ENCODE measurements around the gene NSUN6.
"Not testable (repeated sequence)": the region's sequence is repeated elsewhere in the genome, so short reads cannot be mapped to it uniquely, and the experiment has no call there.

Gene NSUN6

DNA sequence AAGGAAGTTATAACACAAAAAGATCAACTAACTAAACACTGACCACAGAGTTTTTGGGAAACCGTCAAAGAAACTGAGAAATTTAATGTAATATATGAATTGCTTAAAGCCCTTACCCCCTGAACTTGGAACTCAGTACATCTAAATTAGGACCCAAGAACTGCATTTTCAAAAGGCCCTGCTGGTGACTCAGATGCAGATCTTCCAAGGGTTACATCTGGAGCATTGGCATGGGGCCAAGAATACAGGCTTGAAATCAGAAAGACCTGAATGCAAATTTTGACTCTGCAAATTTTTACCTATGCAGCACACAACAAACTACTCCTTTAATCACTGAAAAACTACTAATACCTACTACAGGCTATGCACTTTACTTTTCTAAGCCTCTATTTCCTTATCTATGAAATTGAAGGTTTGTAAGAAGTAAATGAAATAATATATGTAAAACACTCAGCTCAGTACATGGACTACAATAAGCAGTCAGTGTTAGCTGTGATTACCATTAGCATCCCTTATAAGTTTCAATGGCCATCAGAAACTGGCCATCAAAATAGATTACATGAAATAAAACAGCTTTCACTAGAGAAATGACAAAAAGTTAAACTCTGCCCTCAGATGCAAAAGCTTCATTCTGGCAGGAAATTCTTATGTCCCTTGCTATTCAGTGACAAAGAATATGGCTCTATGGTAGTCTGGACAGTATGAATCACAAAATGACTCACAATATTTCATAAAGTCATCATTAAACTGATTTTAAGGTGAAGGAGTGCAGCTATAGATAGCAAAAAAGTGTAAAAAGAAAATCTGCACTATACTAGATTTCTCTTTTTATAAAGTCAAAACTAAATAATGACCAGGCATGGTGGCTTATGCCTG, 43.6 kb downstream of the NSUN6 start:
- DNase-seq, result no peak

DNA sequence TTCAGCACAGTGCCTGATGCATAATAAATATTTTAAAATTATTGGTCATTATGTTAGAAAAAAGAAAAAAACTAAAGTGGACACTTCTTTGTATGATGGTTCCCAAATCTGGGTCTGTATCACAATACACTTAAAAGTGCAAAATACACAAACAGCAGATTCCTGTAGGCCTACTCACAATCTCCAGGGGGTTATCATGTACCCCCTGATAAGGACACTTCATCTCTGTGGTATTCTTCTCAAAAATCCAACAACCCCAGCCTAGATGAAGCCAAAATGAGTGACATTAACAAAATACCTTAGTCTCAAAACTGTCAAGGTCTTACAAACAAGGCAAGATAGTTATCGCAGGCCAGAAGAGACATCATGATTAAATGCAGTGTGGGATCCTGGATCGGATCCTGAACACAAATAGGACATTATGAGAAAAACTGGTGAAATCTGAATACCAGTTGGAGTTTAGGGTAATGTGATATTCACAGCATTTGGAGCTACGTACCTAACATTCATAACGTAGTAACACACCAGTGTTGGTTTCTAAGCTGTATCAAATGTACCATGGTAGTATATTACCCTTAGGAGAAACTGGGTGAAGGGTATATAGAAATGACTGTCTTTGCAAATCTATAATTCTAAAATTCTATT, 45.2 kb downstream of the NSUN6 start:
- DNase-seq, result no peak

DNA sequence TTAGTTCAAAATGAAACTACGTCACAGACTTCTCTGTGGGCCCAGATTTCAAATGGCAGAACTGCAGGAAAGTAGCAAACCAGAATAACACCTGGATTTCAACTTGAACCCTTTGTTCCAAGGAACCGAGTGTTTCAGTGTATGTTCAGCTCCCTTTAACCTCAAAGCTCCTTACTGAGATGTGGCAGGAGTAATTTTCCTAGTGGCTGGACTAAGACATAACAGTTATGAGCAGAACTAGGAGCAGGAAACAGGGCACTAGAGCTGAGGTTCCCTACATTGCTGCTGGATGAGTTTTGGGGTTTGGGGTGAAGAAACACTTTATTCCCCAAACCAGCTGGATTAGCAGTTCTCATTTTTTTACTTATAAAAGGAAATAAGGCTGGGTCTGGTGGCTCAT, 50.1 kb downstream of the NSUN6 start:
- no peak for DNase-seq

DNA sequence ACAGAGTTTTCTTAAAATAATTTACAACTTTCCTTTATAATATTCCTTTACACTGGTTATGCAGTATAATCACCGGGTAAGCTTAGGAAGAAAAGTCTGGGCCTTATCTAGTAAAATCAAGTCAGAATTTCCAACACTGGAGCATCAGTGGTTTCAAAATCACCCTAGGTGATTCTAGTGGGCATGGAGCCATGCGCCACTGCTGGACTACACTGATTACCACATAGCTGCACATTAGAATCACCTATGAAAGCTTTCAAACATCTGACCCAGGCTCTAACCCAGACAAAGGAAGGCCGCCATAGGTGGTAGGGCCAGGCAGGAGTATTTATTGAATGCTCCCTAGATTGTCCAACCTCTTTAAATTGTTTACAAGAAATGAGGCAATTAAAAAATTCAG, 52.0 kb downstream of the NSUN6 start:
- DNase-seq, result no peak

DNA sequence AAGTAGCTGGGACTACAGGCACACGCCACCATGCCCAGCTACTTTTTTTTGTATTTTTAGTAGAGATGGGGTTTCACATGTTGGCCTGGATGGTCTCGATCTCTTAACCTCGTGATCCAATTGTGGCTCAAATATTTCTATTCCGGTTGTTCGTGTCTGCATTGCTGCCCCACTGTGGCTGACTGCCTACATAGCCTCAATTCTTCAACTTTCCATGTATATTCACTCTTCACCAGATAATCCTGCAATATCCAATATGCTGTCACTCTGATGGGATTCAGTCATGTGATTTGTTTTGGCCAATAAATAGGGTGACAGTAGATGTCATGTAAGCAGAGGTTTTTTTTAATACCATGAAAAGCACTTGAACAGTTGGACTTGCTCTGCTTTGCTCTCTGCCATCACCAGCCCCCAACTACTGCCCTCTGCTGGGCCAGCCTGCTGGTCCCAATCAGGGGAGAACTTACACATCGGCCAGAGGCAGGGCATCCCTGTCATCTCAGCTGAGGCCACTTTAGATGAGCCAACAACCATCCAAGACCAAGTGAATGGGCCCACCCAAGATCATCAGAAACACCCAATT, 56.7 kb downstream of the NSUN6 start:
- no peak for DNase-seq

DNA sequence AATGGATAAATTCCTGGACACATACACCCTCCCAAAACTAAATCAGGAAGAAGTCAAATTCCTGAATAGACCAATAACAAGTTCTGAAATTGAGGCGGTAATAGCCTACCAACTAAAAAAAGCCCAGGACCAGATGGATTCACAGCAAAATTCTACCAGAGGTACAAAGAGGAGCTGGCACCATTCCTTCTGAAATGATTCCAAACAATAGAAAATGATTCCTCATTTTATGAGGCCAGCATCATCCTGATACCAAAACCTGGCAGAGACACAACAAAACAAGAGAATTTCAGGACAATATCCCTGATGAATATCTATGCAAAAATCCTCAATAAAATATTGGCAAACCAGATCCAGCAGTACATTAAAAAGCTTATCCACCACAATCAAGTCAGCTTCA, 60.2 kb downstream of the NSUN6 start:
- not testable (repeated sequence) for DNase-seq

DNA sequence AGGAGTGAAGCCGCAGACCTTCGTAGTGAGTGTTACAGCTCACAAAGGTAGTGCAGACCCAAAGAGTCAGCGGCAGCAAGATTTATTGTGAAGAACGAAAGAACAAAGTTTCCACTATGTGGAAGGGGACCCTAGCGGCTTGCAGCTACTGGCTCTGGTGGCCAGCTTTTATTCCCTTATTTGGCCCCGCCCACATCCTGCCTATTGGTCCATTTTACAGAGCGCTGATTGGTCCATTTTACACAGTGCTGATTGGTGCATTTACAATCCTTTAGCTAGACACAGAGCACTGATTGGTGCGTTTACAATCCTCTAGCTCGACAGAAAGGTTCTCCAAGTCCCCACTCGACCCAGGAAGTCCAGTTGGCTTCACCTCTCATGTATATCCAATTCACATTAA, 64.8 kb downstream of the NSUN6 start:
- DNase-seq, result not testable (repeated sequence)

DNA sequence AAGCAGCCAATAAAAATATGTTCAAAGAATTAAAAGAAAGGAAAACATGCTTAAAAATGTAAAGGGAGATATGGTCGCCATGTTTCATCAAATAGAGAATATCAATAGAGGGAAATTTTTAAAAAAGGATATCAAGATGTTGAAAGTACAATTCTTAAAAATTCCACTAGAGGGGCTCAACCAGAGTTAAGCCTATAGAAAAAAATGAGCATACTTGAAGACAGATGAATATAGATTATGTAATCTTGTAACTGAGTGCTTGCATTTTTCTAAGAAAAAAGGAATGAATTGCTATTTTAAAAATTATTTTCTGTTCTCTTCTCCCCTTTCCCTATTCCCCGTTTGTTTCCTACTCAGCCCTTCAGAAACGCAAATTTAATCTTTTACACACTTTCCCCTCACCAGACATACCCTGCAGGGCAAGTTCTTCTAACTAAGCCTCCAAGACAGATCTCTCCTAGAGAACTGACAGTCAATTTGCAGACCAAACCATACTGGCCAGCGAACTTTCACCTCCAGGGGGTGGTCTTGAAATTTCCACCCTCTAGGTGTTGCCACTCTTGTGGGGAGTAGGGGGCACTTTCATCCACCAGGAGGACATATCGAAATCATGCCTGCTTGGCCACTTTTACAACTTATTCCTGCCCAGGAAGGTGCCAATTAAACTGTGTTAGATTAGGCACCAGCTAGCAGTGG, 67.7 kb downstream of the NSUN6 start:
- peak in 1 of 2 donors; percentile 5 for DNase-seq

DNA sequence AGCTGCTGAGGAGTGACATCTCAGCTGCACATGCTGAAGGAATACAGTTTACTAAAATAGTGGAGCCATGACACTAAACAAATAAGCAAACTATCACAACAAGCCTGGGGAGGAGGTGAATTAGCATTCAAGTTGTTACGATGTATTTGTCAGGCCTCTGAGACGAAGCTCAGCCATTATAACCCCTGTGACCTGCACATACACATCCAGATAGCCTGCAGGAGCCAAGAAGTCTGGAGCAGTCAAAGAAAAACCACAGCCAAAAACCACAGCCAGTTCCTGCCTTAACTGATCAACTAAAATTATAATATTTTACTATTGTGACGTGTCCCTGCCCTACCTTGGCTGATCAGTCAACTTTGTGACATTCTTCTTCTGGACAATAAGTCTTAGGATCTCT, 68.6 kb downstream of the NSUN6 start:
- DNase-seq, result peak in 1 of 2 donors; percentile 3

DNA sequence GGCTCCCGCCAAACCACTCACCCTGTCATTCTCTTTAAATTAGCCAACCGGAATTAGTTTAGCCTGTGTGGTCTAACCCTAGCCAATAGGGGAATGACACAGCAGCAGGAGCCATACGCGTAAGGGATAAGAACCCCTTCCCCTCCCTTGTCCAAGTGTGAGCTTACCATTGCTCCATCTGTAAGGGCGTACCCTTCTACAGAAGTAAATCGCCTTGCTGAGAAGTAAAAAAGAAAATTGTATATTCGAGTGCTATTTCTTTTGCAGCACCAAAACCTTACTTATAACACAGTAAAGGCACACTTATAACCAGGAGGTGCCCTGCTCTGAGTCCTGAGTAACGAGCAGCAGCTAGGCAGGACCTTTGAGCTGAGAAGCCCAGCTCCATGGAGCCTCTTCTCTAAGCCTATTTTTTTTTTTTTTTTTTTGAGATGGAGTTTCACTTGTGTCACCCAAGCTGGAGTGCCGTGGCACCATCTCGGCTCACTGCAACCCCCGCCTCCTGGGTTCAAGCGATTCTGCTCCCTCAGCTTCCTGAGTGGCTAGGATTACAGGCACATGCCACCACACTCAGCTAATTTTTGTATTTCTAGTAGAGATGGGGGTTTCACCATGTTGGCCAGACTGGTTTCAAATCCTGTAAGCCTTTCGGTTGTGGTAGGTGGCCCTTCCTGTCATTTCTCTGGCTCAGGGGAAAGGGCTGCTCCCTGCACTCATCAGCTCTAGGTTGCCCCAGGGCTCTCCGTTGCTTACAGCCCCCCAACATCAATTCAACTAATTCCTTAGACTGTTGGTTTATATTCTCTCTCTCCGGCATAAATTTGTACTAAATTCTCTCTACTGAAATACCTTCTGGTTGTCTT, 73.3 kb downstream of the NSUN6 start:
- DNase-seq, result no peak

DNA sequence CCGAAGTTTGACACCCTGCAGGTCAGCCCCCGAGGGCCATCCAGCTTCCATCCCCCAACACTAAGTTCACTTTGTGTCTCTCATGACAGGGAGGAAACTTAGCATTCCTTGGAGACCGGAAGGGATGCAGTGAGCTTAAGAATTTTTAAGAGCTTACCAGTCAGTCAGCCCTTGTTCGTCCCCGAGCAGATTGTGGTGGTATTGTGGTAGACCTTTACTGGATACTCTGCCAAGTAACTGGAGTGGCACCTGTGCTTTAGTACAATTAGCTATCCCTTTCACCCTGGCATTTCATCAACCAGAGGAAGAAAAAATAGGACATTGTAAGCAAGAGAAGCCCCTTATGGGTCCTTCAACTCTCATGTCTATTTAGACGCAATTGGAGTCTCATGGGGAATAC, 74.8 kb downstream of the NSUN6 start:
- no peak for DNase-seq

DNA sequence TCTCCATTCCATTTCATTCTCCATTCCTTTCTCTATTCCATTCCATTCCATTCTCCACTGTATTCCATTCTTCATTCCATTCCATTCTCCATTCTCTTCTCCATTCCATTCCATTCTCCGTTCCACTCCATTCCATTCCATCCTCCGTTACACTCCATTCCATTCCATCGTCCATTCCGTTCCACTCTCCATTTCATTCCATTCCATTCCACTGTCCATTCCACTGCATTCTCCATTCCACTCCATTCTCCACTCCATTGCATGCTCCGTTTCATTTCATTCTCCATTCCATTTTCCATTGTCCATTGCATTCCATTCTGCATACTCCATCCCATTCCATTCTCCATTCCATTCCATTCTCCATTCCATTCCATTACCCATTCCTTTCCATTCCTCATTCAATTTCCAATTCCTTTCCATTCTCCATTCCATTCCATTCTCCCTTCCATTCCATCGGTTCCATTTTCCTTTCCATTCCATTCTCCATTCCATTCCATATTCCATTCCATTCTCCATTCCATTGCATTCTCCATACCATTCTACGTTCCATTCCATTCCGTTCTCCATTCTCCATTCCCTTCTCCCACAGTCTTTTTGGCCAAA, 78.3 kb downstream of the NSUN6 start:
- DNase-seq, result no peak

DNA sequence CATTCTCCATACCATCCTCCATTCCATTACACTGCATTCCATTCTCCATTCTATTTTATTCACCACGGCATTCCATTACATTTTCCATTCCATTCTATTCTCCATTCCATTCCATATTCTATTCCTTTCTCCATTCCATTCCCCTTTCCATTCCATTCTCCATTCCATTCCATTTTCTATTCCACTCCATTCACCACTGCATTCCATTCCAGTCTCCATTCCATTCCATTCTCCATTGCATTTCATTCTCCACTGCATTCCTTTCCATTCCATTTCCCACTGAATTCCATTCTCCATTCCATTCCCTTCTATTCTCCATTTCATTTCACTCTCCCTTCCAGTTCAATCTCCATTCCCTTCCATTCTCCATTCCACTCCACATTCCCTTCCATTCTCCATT, 79.6 kb downstream of the NSUN6 start:
- no peak for DNase-seq

DNA sequence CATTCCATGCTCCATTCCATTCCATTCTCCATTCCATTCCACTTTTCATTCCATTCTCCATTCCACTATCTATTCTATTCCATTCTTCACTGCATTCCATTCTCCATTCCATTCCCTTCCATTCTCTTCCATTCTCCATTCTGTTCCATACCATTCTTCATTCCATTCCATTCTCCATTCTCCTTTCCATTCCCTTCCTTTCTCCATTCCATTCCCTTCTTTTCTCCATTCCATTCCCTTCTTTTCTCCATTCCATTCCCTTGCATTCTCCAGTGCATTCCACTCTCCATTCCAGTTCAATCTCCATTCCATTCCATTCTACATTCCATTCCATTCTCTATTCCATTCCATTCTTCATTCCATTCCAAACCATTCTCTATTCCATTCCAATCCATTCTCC, 80.3 kb downstream of the NSUN6 start:
- no peak for DNase-seq

DNA sequence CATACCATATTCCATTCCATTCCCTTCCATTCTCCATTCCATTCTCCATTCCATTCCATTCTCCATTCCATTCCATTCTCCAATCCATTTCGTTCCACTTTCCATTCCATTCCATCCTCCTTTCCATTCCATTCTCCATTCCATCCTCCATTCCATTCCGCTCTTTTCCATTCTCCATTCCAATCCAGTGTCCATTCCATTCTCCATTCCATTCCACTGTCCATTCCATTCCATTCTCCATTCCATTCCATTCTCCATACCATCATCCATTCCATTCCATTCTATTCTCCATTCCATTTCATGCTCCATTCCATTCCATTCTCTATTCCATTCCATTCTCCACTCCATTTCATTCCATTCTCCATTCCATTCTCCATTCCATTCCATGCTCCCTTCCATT, 81.0 kb downstream of the NSUN6 start:
- DNase-seq, result not testable (repeated sequence)

DNA sequence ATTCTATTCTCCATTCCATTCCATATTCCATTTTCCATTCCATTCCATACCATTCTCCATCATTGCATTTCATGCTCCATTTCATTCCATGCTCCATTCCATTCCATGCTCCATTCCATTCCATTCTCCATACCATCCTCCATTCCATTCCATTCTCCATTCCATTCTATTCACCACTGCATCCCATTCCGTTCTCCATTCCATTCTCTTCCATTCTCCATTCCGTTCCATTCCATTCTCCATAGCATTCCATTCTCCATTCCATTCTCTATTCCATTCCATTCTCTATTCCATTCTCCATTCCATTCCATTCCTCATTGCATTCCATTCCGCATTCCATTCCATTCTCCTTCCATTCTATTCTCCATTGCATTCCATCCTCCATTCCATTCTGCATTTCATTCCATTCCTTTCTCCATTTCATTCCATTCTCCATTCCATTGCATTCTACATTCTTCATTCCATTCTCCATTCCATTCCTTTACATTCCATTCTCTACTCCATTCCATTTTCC, 84.0 kb downstream of the NSUN6 start:
- DNase-seq, result no peak

DNA sequence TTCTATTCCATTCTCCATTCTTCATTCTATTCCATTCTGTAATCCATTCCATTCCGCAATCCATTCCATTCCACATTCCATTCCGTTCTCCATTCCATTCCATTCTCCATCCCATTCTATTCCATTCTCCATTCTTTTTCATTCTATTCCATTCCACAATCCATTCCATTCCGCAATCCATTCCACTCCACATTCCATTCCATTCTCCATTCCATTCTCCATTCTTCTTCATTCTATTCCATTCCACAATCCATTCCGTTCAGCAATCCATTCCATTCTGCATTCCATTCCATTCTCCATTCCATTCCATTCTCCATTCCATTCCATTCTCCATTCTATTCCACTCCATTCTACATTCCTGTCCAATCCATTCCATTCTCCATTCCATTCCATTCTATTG, 85.2 kb downstream of the NSUN6 start:
- no peak for DNase-seq

DNA sequence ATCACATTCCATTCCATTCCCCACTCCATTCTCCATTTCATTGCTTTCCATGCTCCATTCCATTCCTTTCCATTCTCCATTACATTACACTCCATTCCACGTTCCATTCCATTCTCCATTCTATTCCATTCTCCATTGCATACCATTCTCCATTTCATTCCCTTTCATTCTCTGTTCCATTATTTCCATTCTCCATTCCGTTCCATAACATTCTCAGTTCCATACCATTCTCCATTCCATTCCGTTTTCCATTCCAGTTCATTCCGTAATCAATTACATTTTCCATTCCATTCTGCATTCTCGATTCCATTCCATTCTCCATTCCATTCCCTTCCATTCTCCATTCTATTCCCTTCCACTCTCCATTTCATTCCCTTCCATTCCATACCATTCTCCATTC, 86.4 kb downstream of the NSUN6 start:
- DNase-seq, result no peak

DNA sequence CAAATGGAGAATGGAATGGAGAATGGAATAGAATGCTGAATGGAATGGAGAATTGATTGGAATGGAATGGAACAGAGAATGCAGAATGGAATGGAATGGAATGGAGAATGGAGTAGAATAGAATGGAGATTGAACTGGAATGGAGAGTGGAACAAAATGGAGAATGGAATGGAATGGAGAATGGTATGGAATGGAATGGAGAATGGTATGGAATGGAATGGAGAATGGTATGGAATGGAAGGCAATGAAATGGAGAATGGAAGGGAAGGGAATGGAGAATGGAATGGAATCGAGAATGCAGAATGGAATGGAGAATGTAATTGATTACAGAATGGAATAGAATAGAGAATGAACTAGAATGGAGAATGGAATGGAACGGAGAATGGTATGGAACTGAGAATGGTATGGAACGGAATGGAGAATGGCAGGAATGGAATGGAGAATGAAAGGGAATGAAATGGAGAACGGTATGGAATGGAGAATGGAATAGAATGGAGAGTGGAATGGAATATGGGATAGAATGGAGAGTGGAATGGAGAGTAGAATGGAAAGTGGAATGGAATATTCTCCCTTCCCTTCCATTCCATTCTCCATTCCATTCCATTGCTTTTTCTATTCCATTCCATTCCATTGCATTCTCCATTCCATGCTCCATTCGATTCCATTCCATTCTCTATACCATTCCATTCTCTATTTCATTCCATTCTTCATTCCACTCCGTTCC, 88.2 kb downstream of the NSUN6 start:
- no peak for DNase-seq

DNA sequence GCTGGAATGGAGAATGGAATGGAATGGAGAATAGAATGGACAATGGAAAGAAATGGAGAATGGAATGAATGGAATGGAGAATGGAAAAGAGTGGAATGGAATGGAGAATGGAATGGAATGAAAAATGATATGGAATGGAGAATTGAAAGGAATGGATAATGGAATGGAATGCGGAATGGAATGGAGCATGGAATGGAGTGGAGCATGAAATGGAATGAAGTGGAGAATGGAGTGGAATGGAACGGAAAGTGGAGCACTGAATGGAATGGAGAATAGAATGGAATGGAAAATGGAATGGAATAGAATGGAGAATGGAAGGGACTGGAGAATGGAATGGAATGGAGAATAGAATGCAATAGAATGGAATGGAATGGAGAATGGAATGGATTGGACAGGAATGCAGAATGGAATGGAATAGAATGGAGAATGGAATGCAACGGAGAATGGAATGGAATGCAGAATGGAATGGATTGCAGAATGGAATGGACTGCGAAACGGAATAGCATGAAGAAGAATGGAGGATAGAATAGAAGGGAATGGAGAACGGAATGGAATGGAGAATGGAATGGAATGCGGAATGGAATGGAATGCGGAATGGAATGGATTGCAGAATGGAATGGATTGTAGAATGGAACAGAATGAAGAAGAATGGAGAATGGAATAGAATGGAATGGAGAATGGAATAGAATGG, 89.4 kb downstream of the NSUN6 start:
- no peak for DNase-seq

DNA sequence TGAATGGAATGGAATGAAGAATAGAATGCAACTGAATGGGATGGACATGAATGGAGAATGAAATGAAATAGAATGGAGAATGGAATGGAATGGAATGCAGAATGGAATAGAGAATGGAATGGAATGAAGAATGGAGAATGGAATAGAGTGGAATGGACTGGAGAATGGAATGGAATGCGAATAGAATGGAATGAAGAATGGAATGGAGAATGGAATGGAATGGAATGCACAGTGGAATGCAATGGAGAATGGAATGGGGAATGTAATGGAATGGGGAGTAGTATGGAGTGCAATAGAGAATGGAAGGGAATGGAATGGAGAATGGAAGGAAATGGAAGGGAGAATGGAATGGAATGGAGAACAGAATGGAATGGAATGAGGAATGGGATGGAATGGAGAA, 93.4 kb downstream of the NSUN6 start:
- DNase-seq, result no peak

All from CD4-positive, alpha-beta T cell treated with Interferon alpha-2 for 1 hour (primary cell).